HG03060 (cell line): ENCODE measurements around the gene EBNA1BP2.
"Not testable (repeated sequence)": the region's sequence is repeated elsewhere in the genome, so short reads cannot be mapped to it uniquely, and the experiment has no call there.

Experiments used
- ATAC-seq: cut with Tn5 transposase; IDR thresholded peaks from one replicate; pipeline ENCODE4 v1.9.1; 2021; ENCODE audit warnings: low read depth, moderate number of reproducible peaks; ENCODE audit not compliant: unreplicated experiment

EBNA1BP2 gene

DNA sequence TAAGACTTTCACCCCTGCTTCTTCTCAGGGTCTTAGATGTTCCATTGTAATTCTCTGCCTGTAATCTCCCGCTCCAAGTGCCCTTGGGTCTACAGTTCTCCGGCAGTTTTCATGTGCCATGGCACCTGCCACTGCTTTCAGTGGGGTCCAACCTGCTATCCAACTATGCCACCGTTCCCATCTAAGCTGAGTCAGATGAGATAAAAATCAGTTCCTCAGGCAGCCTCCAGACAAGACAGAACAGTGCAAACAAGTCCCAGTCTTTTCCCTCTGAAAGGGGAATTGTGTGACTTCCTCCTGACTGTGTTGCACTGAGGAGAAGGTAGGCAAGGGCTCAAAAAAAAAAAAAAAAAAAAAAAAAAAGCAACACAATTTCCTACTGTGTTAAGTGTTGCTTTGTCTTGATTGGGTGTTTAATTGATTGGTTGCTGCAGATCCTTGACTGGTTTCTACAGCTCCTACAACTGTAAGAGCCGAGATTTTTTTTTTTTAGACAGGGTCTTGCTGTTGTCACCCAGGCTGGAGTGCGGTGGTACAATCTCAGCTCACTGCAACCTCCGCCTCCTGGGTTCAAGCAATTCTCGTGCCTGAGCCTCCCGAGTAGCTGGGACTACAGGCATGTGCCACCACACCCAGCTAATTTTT lies 50.7 kb downstream of the EBNA1BP2 start:
- no peak for ATAC-seq

DNA sequence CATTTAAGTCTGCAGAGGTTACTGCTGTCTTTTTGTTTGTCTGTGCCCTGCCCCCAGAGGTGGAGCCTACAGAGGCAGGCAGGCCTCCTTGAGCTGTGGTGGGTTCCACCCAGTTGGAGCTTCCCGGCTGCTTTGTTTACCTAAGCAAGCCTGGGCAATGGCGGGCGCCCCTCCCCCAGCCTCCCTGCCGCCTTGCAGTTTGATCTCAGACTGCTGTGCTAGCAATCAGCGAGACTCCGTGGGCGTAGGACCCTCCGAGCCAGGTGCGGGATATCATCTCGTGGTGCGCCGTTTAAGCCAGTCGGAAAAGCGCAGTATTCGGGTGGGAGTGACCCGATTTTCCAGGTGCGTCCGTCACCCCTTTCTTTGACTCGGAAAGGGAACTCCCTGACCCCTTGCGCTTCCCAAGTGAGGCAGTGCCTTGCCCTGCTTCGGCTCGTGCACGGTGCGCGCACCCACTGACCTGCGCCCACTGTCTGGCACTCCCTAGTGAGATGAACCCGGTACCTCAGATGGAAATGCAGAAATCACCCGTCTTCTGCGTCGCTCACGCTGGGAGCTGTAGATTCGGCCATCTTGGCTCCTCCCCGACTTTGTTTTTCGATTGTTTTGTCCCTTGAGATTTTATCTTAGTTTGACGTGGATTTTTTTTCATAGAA lies 52.0 kb downstream of the EBNA1BP2 start:
- ATAC-seq, result not testable (repeated sequence)
